Choroid plexus epithelial cell (primary cell): Measurements from ENCODE around the gene EFHC1.

Experiments
- DNase-seq: peaks from one replicate; pipeline ENCODE4 v3.0.0-alpha.2; 2010; ENCODE audit warnings: low read depth
- H3K4me3 ChIP-seq: 2 replicates; pipeline ENCODE4 v1.5.1; 2011; ENCODE audit warnings: low read depth, mild to moderate bottlenecking, control low read depth, low read length, moderate library complexity
- CTCF ChIP-seq: conservative IDR thresholded peaks from 2 replicates; pipeline ENCODE4 v1.5.1; 2011; ENCODE audit warnings: low read depth, mild to moderate bottlenecking, control low read depth, inconsistent platforms, low read length, moderate library complexity

EFHC1 gene

GRCh38 chr6:52395969-52396368, 24.2 kb upstream of the EFHC1 start:
- DNase-seq = no peak
- no peak overlapping the region for H3K4me3 ChIP-seq
- TF ChIP-seq CTCF = no peak

- peak; percentile 96 for TF ChIP-seq CTCF
- peak; percentile 78 for DNase-seq
- H3K4me3 ChIP-seq = no peak overlapping the region
Observed at GRCh38 chr6:52399511-52400312, 20.4 kb upstream of the EFHC1 start.

- no peak overlapping the region for H3K4me3 ChIP-seq
- DNase-seq = no peak
- TF ChIP-seq CTCF = no peak
Observed at GRCh38 chr6:52400313-52401041, 19.7 kb upstream of the EFHC1 start.

- H3K4me3 ChIP-seq = no peak overlapping the region
- TF ChIP-seq CTCF = no peak
- no peak for DNase-seq
Observed at GRCh38 chr6:52403086-52403485, 17.1 kb upstream of the EFHC1 start.

- TF ChIP-seq CTCF = no peak
- no peak overlapping the region for H3K4me3 ChIP-seq
- DNase-seq = no peak
Observed at GRCh38 chr6:52403627-52404026, 16.5 kb upstream of the EFHC1 start.

- TF ChIP-seq CTCF = no peak
- no peak overlapping the region for H3K4me3 ChIP-seq
- DNase-seq = no peak
Observed at GRCh38 chr6:52405243-52405642, 14.9 kb upstream of the EFHC1 start.
